Activated B cell treated with CpG ODN at 0.5 μM for 24 hours (primary cell): ENCODE measurements around the gene SYNPO2. TPM values are rescaled to one million over a fixed set of nuclear protein-coding genes. Genes with fewer than 3 reads are reported as not detected.
"Not testable (repeated sequence)": the region's sequence is repeated elsewhere in the genome, so short reads cannot be mapped to it uniquely, and the experiment has no call there.

Experiments
- ATAC-seq: fragments of 200-7000 bp; cut with Tn5 transposase; one replicate; pipeline ENCODE4 v1.10.0; 2021; ENCODE audit warnings: low read depth, mild to moderate bottlenecking, moderate library complexity
- CTCF ChIA-PET: fragments of 350-600 bp; sonication (Branson Sonifier 250); formaldehyde crosslinking; loops from one replicate; lab custom pipeline; 2021; ENCODE audit warnings: antibody characterized with exemption; lab: Charles Lee
- POLR2A ChIA-PET: fragments of 350-600 bp; sonication (Branson Sonifier 250); formaldehyde crosslinking; loops from one replicate; lab custom pipeline; 2021; ENCODE audit warnings: antibody characterized with exemption; lab: Charles Lee
- DNase-seq: peaks from one replicate; pipeline ENCODE4 v3.0.0; 2022
- H3K27ac Mint-ChIP-seq: one replicate; pipeline ENCODE4 v1.8.0; 2020; ENCODE audit warnings: mixed read lengths
- H3K27me3 Mint-ChIP-seq: one replicate; pipeline ENCODE4 v1.8.0; 2021; ENCODE audit warnings: mixed read lengths
- H3K36me3 Mint-ChIP-seq: one replicate; pipeline ENCODE4 v1.8.0; 2021; ENCODE audit warnings: low read depth, mixed read lengths
- H3K4me1 Mint-ChIP-seq: one replicate; pipeline ENCODE4 v1.8.0; 2021; ENCODE audit warnings: mixed read lengths
- H3K4me3 Mint-ChIP-seq: one replicate; pipeline ENCODE4 v1.8.0; 2020; ENCODE audit warnings: mild to moderate bottlenecking, mixed read lengths
- H3K9me3 Mint-ChIP-seq: one replicate; pipeline ENCODE4 v1.8.0; 2020; ENCODE audit warnings: mixed read lengths
- intact Hi-C: fragments of 100-400 bp; cut with micrococcal nuclease; formaldehyde crosslinking; loops from one replicate; pipeline ENCODE4 v1.15.1; 2024
- total RNA-seq: library from RNA; stranded (reverse); gene quantifications from 2 replicates; pipeline ENCODE4 v1.2.3, GENCODE V29; 2022
- TF ChIP-seq, protein P1 (sequence below): fragments of 200-600 bp; IDR thresholded peaks from one replicate; pipeline ENCODE4 v1.8.0; 2022; ENCODE audit warnings: antibody characterized with exemption, mild to moderate bottlenecking

SYNPO2 gene
- total RNA-seq, 1 donor from 2014 or later: 0.18 TPM

DNA sequence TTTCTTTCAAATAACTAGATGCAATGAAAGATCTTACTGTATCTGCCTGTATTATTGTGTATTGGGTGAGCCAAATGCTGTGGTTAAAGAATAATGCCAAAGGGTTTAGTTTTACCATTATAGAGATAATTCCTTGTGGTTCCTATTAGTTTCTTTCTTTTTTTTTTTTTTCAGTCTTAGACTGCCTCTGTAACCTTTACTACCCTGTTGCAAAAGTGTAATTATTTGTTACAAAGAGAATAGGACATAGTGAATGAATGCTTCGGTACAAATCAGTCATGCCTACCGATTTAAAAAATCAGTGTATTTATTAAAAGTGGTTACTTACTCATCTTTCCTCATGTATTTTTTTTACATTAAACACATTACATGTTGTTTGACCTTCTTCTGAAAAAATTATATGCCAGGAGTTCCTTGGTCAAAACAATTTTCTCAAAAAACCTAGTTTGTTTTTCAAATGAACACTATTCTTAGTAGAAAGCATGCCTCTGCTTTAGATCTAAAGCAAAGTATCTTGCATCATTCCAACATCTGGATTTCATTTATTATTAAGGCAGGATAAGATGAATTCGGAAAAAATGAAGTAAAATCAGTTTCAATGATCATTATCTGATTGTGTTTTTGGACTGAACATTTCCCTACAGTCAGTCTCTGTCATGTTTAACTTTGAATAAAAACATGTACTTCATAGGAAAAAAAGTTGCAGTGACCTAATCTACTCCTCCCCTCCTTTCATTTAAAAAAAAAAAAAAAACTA is 21.2 kb upstream of the SYNPO2 start:
- POLR2A ChIA-PET: no interaction called here
- ATAC-seq (no peak), DNase-seq (no peak)
- CTCF ChIA-PET: no interaction called here
- Mint-ChIP-seq H3K9me3 (no peaks in the 10 kb centered on the region), H3K27me3 (no peaks in the 10 kb centered on the region), H3K4me1 (no peaks in the 10 kb centered on the region), H3K27ac (no peak overlapping the region), H3K4me3 (no peak overlapping the region), H3K36me3 (no peaks in the 10 kb centered on the region)
- TF ChIP-seq, protein P1, sequence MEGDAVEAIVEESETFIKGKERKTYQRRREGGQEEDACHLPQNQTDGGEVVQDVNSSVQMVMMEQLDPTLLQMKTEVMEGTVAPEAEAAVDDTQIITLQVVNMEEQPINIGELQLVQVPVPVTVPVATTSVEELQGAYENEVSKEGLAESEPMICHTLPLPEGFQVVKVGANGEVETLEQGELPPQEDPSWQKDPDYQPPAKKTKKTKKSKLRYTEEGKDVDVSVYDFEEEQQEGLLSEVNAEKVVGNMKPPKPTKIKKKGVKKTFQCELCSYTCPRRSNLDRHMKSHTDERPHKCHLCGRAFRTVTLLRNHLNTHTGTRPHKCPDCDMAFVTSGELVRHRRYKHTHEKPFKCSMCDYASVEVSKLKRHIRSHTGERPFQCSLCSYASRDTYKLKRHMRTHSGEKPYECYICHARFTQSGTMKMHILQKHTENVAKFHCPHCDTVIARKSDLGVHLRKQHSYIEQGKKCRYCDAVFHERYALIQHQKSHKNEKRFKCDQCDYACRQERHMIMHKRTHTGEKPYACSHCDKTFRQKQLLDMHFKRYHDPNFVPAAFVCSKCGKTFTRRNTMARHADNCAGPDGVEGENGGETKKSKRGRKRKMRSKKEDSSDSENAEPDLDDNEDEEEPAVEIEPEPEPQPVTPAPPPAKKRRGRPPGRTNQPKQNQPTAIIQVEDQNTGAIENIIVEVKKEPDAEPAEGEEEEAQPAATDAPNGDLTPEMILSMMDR: no peak
- intact Hi-C loops: loop anchor here (5.0 kb wide), 1 partner anchor 45 kb away; no protein-coding TSS in a partner anchor

GRCh38 chr4:118869808-118870342 is 18.8 kb upstream of the SYNPO2 start:
- CTCF ChIA-PET: no interaction called here
- Mint-ChIP-seq H3K27me3 (peaks cover 1% of the 10 kb centered on the region), H3K4me1 (no peaks in the 10 kb centered on the region), H3K9me3 (no peaks in the 10 kb centered on the region), H3K36me3 (no peaks in the 10 kb centered on the region), H3K4me3 (no peak overlapping the region), H3K27ac (no peak overlapping the region)
- POLR2A ChIA-PET: no interaction called here
- intact Hi-C loops: loop anchor here (5.0 kb wide), 1 partner anchor 48 kb away; no protein-coding TSS in a partner anchor
- TF ChIP-seq, protein P1: no peak
- ATAC-seq (no peak), DNase-seq (no peak)

- peaks cover 4% of the 10 kb centered on the region for H3K27me3 Mint-ChIP-seq
- no peak overlapping the region for H3K27ac Mint-ChIP-seq
- TF ChIP-seq, protein P1: no peak
- ChIA-PET CTCF (no interaction called here), POLR2A (no interaction called here)
- DNase-seq (no peak), ATAC-seq (no peak)
- no peaks in the 10 kb centered on the region for H3K36me3 Mint-ChIP-seq
- no peak overlapping the region for H3K4me3 Mint-ChIP-seq
- intact Hi-C loops: no loop called here
- H3K9me3 Mint-ChIP-seq: no peaks in the 10 kb centered on the region
- H3K4me1 Mint-ChIP-seq: no peaks in the 10 kb centered on the region
Observed at GRCh38 chr4:118872181-118872580, 16.5 kb upstream of the SYNPO2 start.

DNA sequence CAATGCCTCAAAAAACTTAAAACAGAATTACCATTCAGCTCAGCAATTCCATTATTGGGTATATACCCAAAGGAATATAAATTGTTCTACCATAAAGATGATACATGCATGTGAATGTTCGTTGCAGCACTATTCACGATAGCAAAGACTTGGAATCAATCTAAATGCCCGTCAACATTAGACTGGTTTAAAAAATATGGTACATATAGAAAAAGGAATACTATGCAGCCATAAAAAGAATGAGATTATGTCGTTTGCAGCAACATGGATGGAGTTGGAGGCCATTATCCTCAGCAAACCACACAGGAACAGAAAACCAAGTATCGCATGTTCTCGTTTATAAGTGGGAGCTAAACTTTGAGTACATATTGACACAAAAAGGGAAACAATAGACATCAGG is 10.9 kb upstream of the SYNPO2 start:
- H3K27ac Mint-ChIP-seq: no peak overlapping the region
- DNase-seq: no peak
- ChIA-PET POLR2A (no interaction called here), CTCF (no interaction called here)
- TF ChIP-seq, protein P1: no peak
- H3K27me3 Mint-ChIP-seq: peaks cover 4% of the 10 kb centered on the region
- no peak for ATAC-seq
- no peaks in the 10 kb centered on the region for H3K36me3 Mint-ChIP-seq
- peaks cover 5% of the 10 kb centered on the region for H3K9me3 Mint-ChIP-seq
- H3K4me3 Mint-ChIP-seq: no peak overlapping the region
- intact Hi-C loops: no loop called here
- H3K4me1 Mint-ChIP-seq: no peaks in the 10 kb centered on the region

- H3K4me1 Mint-ChIP-seq, DNase-seq, POLR2A ChIA-PET, H3K27me3 Mint-ChIP-seq, H3K36me3 Mint-ChIP-seq, intact Hi-C loops, H3K9me3 Mint-ChIP-seq, H3K4me3 Mint-ChIP-seq, CTCF ChIA-PET, H3K27ac Mint-ChIP-seq, ATAC-seq: not testable (repeated sequence)
Observed at GRCh38 chr4:118878507-118878906, 10.1 kb upstream of the SYNPO2 start.
